Skeletal muscle satellite cell (primary cell): ENCODE measurements around the gene PAQR6.

ENCODE experiments used
- H3K27me3 ChIP-seq: 2 replicates; pipeline ENCODE4 v1.7.0; 2013; ENCODE audit warnings: low read length; ENCODE audit not compliant: control insufficient read depth, insufficient read depth
- H3K36me3 ChIP-seq: 2 replicates; pipeline ENCODE4 v1.7.0; 2013; ENCODE audit warnings: mild to moderate bottlenecking, control low read depth, low read length; ENCODE audit not compliant: insufficient read depth
- H3K4me1 ChIP-seq: 2 replicates; pipeline ENCODE4 v1.7.0; 2013; ENCODE audit warnings: low read length; ENCODE audit not compliant: control insufficient read depth, insufficient read depth
- H3K4me2 ChIP-seq: 2 replicates; pipeline ENCODE4 v1.7.0; 2013; ENCODE audit warnings: mild to moderate bottlenecking, low read length
- H3K4me3 ChIP-seq: 2 replicates; pipeline ENCODE4 v1.7.0; 2013; ENCODE audit warnings: low read length
- H3K9ac ChIP-seq: 2 replicates; pipeline ENCODE4 v1.7.0; 2013; ENCODE audit warnings: mild to moderate bottlenecking, low read depth, low read length, moderate library complexity
- H3K9me3 ChIP-seq: replicated peaks from 2 replicates; pipeline ENCODE4 v1.7.0; 2013; ENCODE audit warnings: mild to moderate bottlenecking, control low read depth, low read length

Gene PAQR6

GRCh38 chr1:156282479-156283222 lies 34.8 kb upstream of the PAQR6 start, which contains the start of gene SMG5:
Gene SMG5, minus strand, starts transcription at chr1:156282825. Its CDS starts 145 bp downstream, at chr1:156282680.
- Histone ChIP-seq H3K4me2 (peak within 1 kb of the TSS; percentile 94), H3K4me1 (peaks cover 34% of the 10 kb centered on the region), H3K36me3 (peaks cover 17% of the 10 kb centered on the region), H3K4me3 (peak within 1 kb of the TSS; percentile 97), H3K27me3 (no peaks in the 10 kb centered on the region), H3K9me3 (no peaks in the 10 kb centered on the region), H3K9ac (peak within 1 kb of the TSS; percentile 96)

DNA sequence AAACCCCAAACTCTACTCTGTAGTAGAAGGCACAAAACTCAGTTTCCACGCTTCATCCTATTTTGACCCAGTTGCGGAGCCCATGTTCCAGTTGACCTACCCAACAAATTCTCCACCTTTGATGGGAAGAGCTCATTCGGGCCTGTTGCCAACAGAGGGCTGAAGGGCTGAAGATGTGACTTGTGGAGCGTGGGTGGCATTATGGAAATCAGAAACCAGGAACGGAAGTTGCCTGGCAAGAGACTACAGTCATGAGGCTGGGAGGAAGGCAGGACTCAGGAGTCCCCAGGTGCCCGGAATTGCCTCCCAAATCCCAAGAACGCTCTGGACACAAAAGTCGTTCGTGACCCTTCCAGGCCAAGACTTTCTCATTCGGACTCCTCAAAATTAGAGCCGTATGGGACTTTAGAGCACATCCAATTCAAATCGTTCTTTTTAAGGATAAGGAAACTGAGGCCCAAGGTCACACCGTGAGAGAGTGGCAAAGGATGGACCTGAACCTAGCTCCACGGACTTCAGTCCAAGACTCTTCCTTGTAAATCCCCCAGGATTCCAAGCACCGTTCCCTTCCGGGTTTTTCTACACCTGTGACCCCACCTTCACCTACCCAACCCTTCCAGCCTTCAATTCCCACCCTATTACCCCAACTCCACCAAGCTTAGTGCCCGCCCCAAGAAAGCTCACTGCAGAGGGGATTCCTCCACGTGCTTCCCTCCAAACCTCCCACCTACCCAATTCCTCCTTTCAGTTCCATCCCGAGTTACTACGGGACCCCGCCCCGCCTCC lies 34.0 kb upstream of the PAQR6 start:
- Histone ChIP-seq H3K9ac (peak overlapping the region; percentile 96), H3K9me3 (no peaks in the 10 kb centered on the region), H3K27me3 (no peaks in the 10 kb centered on the region), H3K4me1 (peaks cover 34% of the 10 kb centered on the region), H3K4me2 (peak overlapping the region; percentile 94), H3K4me3 (peak overlapping the region; percentile 97), H3K36me3 (peaks cover 23% of the 10 kb centered on the region)

DNA sequence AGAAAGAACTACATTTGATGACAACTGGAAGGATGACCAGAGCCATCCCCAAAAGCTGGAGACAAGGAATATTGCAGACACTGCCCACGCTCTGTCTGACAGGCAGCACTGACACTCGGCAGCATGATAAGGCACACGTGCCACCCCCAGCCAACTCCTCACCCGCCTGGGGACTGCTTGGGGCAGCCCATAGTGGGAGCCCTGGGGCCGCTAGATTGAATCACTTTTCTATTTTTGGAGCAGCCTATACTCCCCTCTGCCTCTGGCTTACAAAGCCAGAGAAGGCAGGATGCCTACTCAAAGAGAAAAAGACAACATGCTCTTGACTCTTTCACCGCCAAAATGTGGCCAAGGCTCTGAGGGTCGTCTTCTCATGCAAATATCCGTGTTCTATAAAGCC lies 33.4 kb upstream of the PAQR6 start:
- no peaks in the 10 kb centered on the region for H3K9me3 ChIP-seq
- H3K4me1 ChIP-seq, result peaks cover 34% of the 10 kb centered on the region
- H3K4me2 ChIP-seq, result peak overlapping the region; percentile 94
- H3K9ac ChIP-seq, result peak overlapping the region; percentile 96
- H3K4me3 ChIP-seq, result peak overlapping the region; percentile 97
- peaks cover 29% of the 10 kb centered on the region for H3K36me3 ChIP-seq
- no peaks in the 10 kb centered on the region for H3K27me3 ChIP-seq

- Histone ChIP-seq H3K4me1 (peaks cover 28% of the 10 kb centered on the region), H3K36me3 (peaks cover 40% of the 10 kb centered on the region), H3K9me3 (no peaks in the 10 kb centered on the region), H3K4me2 (no peak overlapping the region), H3K27me3 (no peaks in the 10 kb centered on the region), H3K9ac (no peak overlapping the region), H3K4me3 (no peak overlapping the region)
Observed at GRCh38 chr1:156279837-156280236, 32.0 kb upstream of the PAQR6 start.

DNA sequence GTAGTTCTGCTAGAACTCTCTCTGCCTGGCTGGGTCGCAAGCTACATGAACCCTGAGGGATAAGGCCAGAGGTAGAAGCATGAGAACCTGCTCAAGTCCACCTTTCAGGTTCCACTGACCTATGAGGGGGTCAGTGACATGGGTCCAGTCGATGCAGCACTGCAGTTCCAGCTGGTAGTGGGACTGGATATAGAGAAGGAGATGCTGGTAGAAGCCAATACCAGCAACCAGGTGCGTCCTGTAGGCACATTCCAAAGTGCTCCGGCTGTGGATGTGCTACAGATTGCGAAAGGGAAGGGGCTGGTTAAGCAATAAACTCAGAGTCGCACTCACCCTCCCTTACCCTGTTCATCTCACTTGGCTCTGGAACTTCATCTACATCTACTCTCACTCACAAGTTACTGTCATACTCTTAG lies 29.1 kb upstream of the PAQR6 start:
- Histone ChIP-seq H3K9me3 (no peaks in the 10 kb centered on the region), H3K4me1 (peaks cover 13% of the 10 kb centered on the region), H3K36me3 (peaks cover 66% of the 10 kb centered on the region), H3K27me3 (no peaks in the 10 kb centered on the region), H3K4me2 (no peak overlapping the region), H3K4me3 (no peak overlapping the region), H3K9ac (no peak overlapping the region)

DNA sequence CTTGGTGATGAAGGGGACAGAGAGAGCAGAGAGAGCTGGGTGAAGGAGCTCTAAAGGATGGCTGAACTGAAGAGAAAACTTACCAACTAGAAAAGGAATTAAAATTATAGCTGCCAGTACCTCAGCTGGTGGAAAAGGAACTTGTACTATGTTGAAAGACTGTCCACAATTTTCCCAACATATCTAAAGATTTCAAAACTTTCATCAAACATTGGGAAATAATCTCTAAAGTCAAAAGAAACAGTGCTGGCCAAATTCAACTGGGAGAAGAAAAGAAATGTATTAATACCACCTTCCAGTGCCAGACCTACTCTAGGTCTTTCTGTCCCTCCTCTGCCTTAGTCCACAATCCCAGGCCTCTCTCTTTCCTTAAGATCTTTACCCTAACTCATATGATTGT lies 28.7 kb upstream of the PAQR6 start:
- Histone ChIP-seq H3K4me3 (no peak overlapping the region), H3K4me2 (no peak overlapping the region), H3K36me3 (peaks cover 71% of the 10 kb centered on the region), H3K27me3 (no peaks in the 10 kb centered on the region), H3K4me1 (peaks cover 9% of the 10 kb centered on the region), H3K9me3 (no peaks in the 10 kb centered on the region), H3K9ac (no peak overlapping the region)

DNA sequence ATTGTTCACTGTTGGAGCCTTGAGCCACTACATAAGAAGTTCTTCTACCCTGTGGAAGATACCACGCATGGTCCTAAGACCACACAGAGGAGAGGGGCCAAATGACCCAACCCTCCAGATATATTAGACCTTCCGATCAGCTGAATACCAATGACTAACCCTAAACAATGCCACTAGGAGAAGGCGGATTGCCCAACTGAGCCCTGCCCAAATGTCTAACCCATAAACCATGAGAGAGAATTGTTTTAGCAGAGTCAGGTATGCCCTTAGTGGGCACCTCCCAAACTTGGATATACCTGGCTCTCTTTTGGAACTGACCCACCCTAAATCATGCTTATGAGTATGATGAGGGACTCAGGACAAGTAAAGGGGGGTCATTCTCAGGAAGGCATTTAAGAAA lies 22.5 kb upstream of the PAQR6 start:
- Histone ChIP-seq H3K4me1 (no peaks in the 10 kb centered on the region), H3K9me3 (no peaks in the 10 kb centered on the region), H3K27me3 (no peaks in the 10 kb centered on the region), H3K9ac (no peak overlapping the region), H3K4me3 (no peak overlapping the region), H3K36me3 (peaks cover 74% of the 10 kb centered on the region), H3K4me2 (no peak overlapping the region)

DNA sequence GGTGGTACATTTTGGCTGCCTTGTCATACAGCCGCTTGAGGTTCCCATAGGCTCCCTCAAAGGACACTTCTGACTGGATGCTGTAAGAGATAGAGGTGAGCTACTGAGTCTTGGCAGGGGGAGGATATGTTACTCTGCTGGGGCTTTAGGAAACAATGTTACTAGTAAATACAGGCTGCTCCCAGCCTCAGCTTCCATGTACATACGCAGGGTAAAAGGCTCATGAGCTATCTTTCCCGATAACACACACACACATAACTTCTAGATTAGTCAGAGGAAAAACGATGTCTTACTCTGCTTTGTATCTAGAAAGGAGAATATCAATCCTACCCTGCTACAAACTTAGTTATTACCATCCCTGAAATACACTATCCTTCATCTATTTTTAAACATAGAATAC lies 20.5 kb upstream of the PAQR6 start:
- no peak overlapping the region for H3K4me2 ChIP-seq
- H3K9ac ChIP-seq, result no peak overlapping the region
- no peak overlapping the region for H3K4me3 ChIP-seq
- H3K27me3 ChIP-seq, result no peaks in the 10 kb centered on the region
- peaks cover 68% of the 10 kb centered on the region for H3K36me3 ChIP-seq
- peaks cover 5% of the 10 kb centered on the region for H3K4me1 ChIP-seq
- H3K9me3 ChIP-seq, result no peaks in the 10 kb centered on the region

- no peak overlapping the region for H3K4me3 ChIP-seq
- peaks cover 15% of the 10 kb centered on the region for H3K4me1 ChIP-seq
- H3K9me3 ChIP-seq, result no peaks in the 10 kb centered on the region
- H3K9ac ChIP-seq, result no peak overlapping the region
- H3K36me3 ChIP-seq, result peaks cover 60% of the 10 kb centered on the region
- H3K27me3 ChIP-seq, result no peaks in the 10 kb centered on the region
- no peak overlapping the region for H3K4me2 ChIP-seq
Observed at GRCh38 chr1:156266051-156266450, 18.2 kb upstream of the PAQR6 start.

DNA sequence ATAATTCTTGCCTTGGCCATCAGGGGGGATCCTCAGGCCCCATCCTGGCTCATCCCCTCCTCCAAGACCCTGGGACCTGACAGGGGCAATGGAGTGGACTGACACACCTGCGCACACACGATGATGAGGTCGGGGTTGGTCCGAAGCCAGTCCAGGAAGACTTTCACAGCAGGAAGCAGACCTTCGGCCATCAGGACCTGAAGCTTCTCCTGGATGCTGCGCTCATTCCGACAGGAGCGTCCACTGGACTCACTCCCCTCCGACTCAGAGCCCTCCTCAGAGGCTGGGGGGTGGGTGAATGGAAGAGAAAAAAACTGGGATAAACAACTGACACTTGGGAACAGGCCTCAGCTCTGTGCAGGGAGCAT lies 15.4 kb upstream of the PAQR6 start:
- Histone ChIP-seq H3K4me2 (peak overlapping the region; percentile 23), H3K4me3 (no peak overlapping the region), H3K27me3 (no peaks in the 10 kb centered on the region), H3K36me3 (peaks cover 77% of the 10 kb centered on the region), H3K9ac (no peak overlapping the region), H3K9me3 (no peaks in the 10 kb centered on the region), H3K4me1 (peaks cover 15% of the 10 kb centered on the region)

GRCh38 chr1:156262461-156263287 lies 14.8 kb upstream of the PAQR6 start:
- H3K4me2 ChIP-seq, result peak overlapping the region; percentile 61
- no peak overlapping the region for H3K4me3 ChIP-seq
- H3K27me3 ChIP-seq, result no peaks in the 10 kb centered on the region
- peaks cover 77% of the 10 kb centered on the region for H3K36me3 ChIP-seq
- peaks cover 15% of the 10 kb centered on the region for H3K4me1 ChIP-seq
- no peak overlapping the region for H3K9ac ChIP-seq
- no peaks in the 10 kb centered on the region for H3K9me3 ChIP-seq
